HFF-Myc (cell line): ENCODE results near the gene CADM1.

Experiments
- DNase-seq: peaks from one replicate; pipeline ENCODE4 v3.0.0-alpha.2; 2011; ENCODE audit warnings: low read depth; ENCODE audit errors: extremely low read depth
- H3K4me3 ChIP-seq: replicated peaks from 2 replicates; pipeline ENCODE4 v1.5.1; 2011; ENCODE audit warnings: low read depth, mild to moderate bottlenecking, control low read depth, low read length
- TF ChIP-seq, protein P1 (sequence below): IDR thresholded peaks from 2 replicates; pipeline ENCODE4 v1.5.1; 2012; ENCODE audit warnings: mild to moderate bottlenecking, low read depth, low read length, control low read depth; ENCODE audit errors: missing control alignments

CADM1 gene

DNA sequence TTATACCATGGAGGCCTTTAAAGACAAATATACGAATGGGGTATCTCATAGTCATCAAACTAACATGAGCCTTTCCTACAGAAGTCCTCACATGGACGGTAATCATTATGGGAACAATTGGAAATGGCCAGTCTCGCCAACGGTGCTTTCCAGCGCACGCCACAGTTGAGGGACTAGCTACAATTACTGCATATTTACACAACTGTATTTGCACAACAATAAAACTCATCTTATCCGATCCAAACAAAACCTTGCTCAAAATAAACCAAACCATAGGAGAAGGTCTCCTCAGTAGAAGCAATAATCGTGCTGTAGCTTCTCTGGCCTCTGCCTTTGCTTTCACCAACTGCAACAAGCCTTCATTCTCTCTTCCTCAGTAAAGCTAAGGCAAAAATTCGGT lies 5.9 kb downstream of the CADM1 start:
- no peak overlapping the region for H3K4me3 ChIP-seq
- no peak for DNase-seq
- TF ChIP-seq, protein P1, sequence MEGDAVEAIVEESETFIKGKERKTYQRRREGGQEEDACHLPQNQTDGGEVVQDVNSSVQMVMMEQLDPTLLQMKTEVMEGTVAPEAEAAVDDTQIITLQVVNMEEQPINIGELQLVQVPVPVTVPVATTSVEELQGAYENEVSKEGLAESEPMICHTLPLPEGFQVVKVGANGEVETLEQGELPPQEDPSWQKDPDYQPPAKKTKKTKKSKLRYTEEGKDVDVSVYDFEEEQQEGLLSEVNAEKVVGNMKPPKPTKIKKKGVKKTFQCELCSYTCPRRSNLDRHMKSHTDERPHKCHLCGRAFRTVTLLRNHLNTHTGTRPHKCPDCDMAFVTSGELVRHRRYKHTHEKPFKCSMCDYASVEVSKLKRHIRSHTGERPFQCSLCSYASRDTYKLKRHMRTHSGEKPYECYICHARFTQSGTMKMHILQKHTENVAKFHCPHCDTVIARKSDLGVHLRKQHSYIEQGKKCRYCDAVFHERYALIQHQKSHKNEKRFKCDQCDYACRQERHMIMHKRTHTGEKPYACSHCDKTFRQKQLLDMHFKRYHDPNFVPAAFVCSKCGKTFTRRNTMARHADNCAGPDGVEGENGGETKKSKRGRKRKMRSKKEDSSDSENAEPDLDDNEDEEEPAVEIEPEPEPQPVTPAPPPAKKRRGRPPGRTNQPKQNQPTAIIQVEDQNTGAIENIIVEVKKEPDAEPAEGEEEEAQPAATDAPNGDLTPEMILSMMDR, result no peak

DNA sequence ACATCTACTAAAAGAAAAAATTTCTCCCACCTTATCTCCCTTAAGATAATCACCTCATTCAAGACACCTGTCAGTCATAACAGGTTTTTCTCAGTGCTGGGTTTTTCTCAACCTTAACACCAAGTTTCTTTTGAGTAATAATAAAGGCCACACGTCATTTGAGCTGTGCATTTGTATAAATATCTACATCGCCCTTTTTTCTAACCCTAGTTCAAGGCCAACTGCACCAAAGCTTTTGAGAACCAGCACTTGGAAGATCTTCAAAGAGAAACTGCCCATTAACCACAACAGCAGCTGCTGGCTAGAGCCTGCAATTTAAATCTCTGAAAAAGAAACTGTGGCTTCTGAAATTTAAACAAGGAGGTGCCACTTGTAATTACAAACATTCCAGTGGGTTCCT lies 6.9 kb downstream of the CADM1 start:
- TF ChIP-seq, protein P1, result no peak
- no peak for DNase-seq
- no peak overlapping the region for H3K4me3 ChIP-seq

GRCh38 chr11:115496892-115497291 lies 7.3 kb downstream of the CADM1 start:
- TF ChIP-seq, protein P1, result no peak
- no peak overlapping the region for H3K4me3 ChIP-seq
- no peak for DNase-seq

DNA sequence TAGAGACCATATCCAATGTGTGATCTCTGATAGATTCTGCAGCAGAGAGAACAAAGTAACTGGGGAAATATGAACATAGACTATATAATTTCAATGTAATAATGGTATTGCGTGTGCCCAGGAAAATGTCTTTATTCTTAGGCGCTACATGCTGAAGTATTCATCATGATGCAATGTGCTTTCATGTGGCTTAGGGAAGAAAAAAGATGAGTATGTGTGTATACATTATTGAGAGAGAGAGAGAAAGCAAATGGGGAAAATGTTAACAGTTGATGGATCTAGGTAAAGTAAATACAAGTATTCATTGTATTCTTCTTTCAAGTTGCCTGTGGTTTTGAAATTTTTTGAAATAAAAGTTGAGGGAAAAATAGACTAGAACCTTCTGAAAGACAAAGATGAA lies 10.3 kb downstream of the CADM1 start:
- no peak overlapping the region for H3K4me3 ChIP-seq
- DNase-seq, result no peak
- TF ChIP-seq, protein P1, result no peak

GRCh38 chr11:115493488-115493887 lies 10.7 kb downstream of the CADM1 start:
- TF ChIP-seq, protein P1, result no peak
- H3K4me3 ChIP-seq, result no peak overlapping the region
- no peak for DNase-seq

DNA sequence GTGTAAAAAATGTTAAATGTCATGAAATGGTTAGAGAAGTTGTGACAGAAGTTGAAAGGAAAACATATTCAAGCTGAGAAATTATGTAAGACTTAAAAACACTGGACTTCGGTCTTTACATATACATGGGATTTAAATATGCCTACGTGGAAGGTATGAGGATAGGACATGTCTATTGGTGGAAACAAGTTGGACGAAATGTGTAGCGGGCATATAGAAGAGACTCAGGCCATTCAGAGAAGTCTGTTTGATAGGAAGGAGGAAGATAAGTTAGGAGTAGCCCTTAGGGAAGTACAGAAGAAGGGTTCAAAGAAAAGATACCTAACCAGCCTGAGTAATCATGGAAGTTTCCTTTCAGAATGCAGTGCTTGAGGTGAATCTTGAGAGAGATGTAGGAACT lies 14.7 kb downstream of the CADM1 start:
- TF ChIP-seq, protein P1, result no peak
- DNase-seq, result no peak
- H3K4me3 ChIP-seq, result no peak overlapping the region

DNA sequence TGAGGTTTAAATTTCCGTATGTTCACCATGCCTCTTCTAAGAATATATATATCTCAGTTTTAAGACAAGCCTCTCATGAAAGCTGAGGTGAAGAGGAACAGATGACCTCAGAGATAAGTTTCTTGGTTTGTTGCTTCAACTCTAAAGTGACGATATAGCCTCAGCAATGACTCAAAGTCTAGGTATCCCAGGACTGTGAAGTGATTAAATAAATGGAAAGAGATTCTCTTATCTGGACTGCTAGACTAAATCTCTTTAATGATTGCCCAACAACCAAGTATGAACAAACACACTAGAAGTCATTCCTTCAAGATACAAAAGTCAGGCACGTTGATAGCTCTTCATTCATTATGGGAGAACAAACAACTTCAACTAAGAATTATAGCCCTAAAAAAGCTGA lies 15.3 kb downstream of the CADM1 start:
- no peak for DNase-seq
- H3K4me3 ChIP-seq, result no peak overlapping the region
- TF ChIP-seq, protein P1, result no peak
